ENCODE results near the gene RFC2. TPM values are rescaled to one million over a fixed set of nuclear protein-coding genes. Genes with fewer than 3 reads are reported as not detected.

The RFC2 gene
- total RNA-seq, 1 experiment from 2014 or later = 73.6 TPM

GRCh38 chr7:74291535-74291934 is 37.3 kb upstream of the RFC2 start:
- Histone ChIP-seq H4K91ac (ENCODE audit: insufficient read length, low read depth, low read length) (no peak overlapping the region), H2BK120ac (ENCODE audit: low read depth, low read length, poor library complexity, severe bottlenecking) (no peak overlapping the region), H3K4me2 (ENCODE audit: insufficient read depth, insufficient read length, low read length) (peak overlapping the region; percentile 74), H3K27ac (ENCODE audit: insufficient read length, low read depth, low read length) (no peak overlapping the region), H3K79me1 (ENCODE audit: insufficient read depth, low read depth, low read length, poor library complexity, severe bottlenecking) (peaks cover 4% of the 10 kb centered on the region), H4K20me1 (ENCODE audit: control insufficient read depth, insufficient read depth, insufficient read length) (no peaks in the 10 kb centered on the region), H2BK5ac (ENCODE audit: insufficient read length, low read length) (no peak overlapping the region), H3K23me2 (ENCODE audit: insufficient read length, low read depth, low read length, poor library complexity, severe bottlenecking) (peaks cover 12% of the 10 kb centered on the region), H3K18ac (ENCODE audit: insufficient read length, low read depth, low read length) (no peak overlapping the region), H2BK15ac (ENCODE audit: low read depth, low read length) (no peak overlapping the region), H2BK20ac (ENCODE audit: low read depth, low read length, poor library complexity, severe bottlenecking) (no peak overlapping the region), H3K56ac (ENCODE audit: insufficient read length, low read depth, low read length) (no peak overlapping the region), H4K5ac (ENCODE audit: insufficient read length, low read depth, low read length) (no peak overlapping the region), H3K9ac (ENCODE audit: extremely low read depth, insufficient read length, low read length) (no peak overlapping the region), H4K8ac (replicated peaks; ENCODE audit: insufficient read length, low read depth, low read length) (no peak overlapping the region), H3K23ac (ENCODE audit: insufficient read length, low read depth, low read length) (no peak overlapping the region), H3K14ac (ENCODE audit: insufficient read depth, low read length) (no peak overlapping the region), H3K4ac (ENCODE audit: low read depth, low read length) (no peak overlapping the region), H2AK5ac (ENCODE audit: insufficient read length, low read length) (no peak overlapping the region), H2BK12ac (ENCODE audit: insufficient read length, low read depth, low read length) (no peak overlapping the region), H3K4me1 (ENCODE audit: insufficient read depth, low read length) (peaks cover 7% of the 10 kb centered on the region; the same call in 1 of the 2 replicates), H3T11ph (ENCODE audit: low read length) (no peak overlapping the region), H3K27me3 (ENCODE audit: insufficient read depth, low read length) (no peaks in the 10 kb centered on the region), H3K79me2 (ENCODE audit: insufficient read depth, low read length) (peaks cover 23% of the 10 kb centered on the region; the same call in 1 of the 2 replicates), H3K9me3 (ENCODE audit: control insufficient read depth, low read depth, low read length) (no peaks in the 10 kb centered on the region), H2AFZ (ENCODE audit: low read length) (no peak overlapping the region)
- Mint-ChIP-seq H3K4me3 (peak overlapping the region in 1 of 2 experiments; percentile 76; a peak in 2 of 5 replicates), H3K27ac (peak overlapping the region in 1 of 3 experiments; percentile 44; a peak in 2 of 7 replicates), H3K36me3 (ENCODE audit: insufficient read depth in 1 of 3, low read depth in 3 of 3) (peaks cover 5 to 12% (median 10%) of the 10 kb centered on the region in 3 experiments; a peak in 6 of 7 replicates), H3K4me1 (peaks cover 43 to 49% of the 10 kb centered on the region in 2 experiments), H3K27me3 (ENCODE audit: low read depth) (peaks cover 36% of the 10 kb centered on the region), H3K9me3 (0 out of 5 replicates have a peak, but pooled peaks cover 0 to 3% of the 10 kb centered on the region in 2 experiments)
- no peak for DNase-seq
- WGBS (ENCODE audit: extremely low coverage, insufficient read length, low lambda C conversion rate) = no CpG with 5 or more reads among the region's 5 CpGs
- no peak for TF ChIP-seq CTCF (conservative IDR thresholded peaks at IDR 0.05)

Measured in H9 (cell line).